HG02981 (cell line): ENCODE measurements around the gene PIGZ.

Experiments used
- ATAC-seq: cut with Tn5 transposase; IDR thresholded peaks from one replicate; pipeline ENCODE4 v1.9.1; 2021; ENCODE audit warnings: mild to moderate bottlenecking, moderate library complexity; ENCODE audit not compliant: unreplicated experiment

The PIGZ gene

GRCh38 chr3:196968233-196969133, at the start of gene PIGZ:
PIGZ (minus strand) TSS chr3:196968833; CDS start chr3:196952031, 16,802 bp downstream.
- ATAC-seq = peak; percentile 43

- no peak for ATAC-seq
These were observed 48.4 kb upstream of the PIGZ start for GRCh38 chr3:197017003-197017402.

GRCh38 chr3:197015790-197016736, 47.4 kb upstream of the PIGZ start:
- no peak for ATAC-seq

GRCh38 chr3:197014942-197015575, 46.4 kb upstream of the PIGZ start:
- no peak for ATAC-seq

- no peak for ATAC-seq
These were observed 45.4 kb upstream of the PIGZ start for GRCh38 chr3:197014024-197014423.

GRCh38 chr3:197012540-197012883, 43.9 kb upstream of the PIGZ start:
- no peak for ATAC-seq

- ATAC-seq = no peak
These were observed 43.3 kb upstream of the PIGZ start for GRCh38 chr3:197011780-197012539.

- no peak for ATAC-seq
These were observed 42.1 kb upstream of the PIGZ start for GRCh38 chr3:197010556-197011351.

- ATAC-seq = no peak
These were observed 40.9 kb upstream of the PIGZ start for GRCh38 chr3:197009532-197010019.

GRCh38 chr3:197008436-197009209, 40.0 kb upstream of the PIGZ start:
- no peak for ATAC-seq

GRCh38 chr3:197007953-197008352, 39.3 kb upstream of the PIGZ start:
- no peak for ATAC-seq

- no peak for ATAC-seq
These were observed 38.8 kb upstream of the PIGZ start for GRCh38 chr3:197007296-197007940.

- ATAC-seq = no peak
These were observed 38.2 kb upstream of the PIGZ start for GRCh38 chr3:197006860-197007259.

GRCh38 chr3:197006446-197006845, 37.8 kb upstream of the PIGZ start:
- no peak for ATAC-seq

GRCh38 chr3:197003461-197004385, 35.1 kb upstream of the PIGZ start:
- ATAC-seq = peak; percentile 6

- peak; percentile 72 for ATAC-seq
These were observed 34.2 kb upstream of the PIGZ start for GRCh38 chr3:197002701-197003454.
